ENCODE results near the gene REC8. TPM values are rescaled to one million over a fixed set of nuclear protein-coding genes. Genes with fewer than 3 reads are reported as not detected.

The REC8 gene
- total RNA-seq, 4 donors from 2014 or later: 9.5 to 54.3 (median 42.1) TPM

DNA sequence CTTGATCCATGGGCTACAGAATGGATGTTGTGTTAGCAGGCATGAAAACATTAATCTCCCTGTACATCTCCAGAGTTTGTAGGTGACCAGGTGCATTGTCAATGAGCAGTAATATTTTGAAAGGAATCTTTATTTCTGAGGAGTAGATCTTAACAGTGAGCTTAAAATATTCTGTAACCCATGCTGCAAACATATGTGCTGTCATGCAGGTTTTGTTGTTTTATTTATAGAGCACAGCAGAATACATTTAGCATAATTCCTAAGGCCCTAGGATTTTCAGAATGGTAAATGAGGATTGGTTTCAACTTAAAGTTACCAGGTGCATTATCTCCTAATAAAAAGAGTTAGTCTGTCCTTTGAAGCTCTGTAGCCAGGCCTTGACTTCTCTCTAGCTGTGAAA is 44.9 kb upstream of the REC8 start:
- Histone ChIP-seq H3K27me3 (no peaks in the 10 kb centered on the region), H3K4me1 (no peaks in the 10 kb centered on the region), H3K9me3 (no peaks in the 10 kb centered on the region), H3K4me3 (no peak overlapping the region), H3K36me3 (no peaks in the 10 kb centered on the region), H3K27ac (no peak overlapping the region)
- no peak for TF ChIP-seq POLR2A (IDR thresholded peaks at IDR 0.05)
- TF ChIP-seq, protein P1, sequence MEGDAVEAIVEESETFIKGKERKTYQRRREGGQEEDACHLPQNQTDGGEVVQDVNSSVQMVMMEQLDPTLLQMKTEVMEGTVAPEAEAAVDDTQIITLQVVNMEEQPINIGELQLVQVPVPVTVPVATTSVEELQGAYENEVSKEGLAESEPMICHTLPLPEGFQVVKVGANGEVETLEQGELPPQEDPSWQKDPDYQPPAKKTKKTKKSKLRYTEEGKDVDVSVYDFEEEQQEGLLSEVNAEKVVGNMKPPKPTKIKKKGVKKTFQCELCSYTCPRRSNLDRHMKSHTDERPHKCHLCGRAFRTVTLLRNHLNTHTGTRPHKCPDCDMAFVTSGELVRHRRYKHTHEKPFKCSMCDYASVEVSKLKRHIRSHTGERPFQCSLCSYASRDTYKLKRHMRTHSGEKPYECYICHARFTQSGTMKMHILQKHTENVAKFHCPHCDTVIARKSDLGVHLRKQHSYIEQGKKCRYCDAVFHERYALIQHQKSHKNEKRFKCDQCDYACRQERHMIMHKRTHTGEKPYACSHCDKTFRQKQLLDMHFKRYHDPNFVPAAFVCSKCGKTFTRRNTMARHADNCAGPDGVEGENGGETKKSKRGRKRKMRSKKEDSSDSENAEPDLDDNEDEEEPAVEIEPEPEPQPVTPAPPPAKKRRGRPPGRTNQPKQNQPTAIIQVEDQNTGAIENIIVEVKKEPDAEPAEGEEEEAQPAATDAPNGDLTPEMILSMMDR (IDR thresholded peaks at IDR 0.05): no peak
- intact Hi-C loops (cut with DNase I; ENCODE audit: low total_unique reads): no loop called here
- DNase-seq: no peak

DNA sequence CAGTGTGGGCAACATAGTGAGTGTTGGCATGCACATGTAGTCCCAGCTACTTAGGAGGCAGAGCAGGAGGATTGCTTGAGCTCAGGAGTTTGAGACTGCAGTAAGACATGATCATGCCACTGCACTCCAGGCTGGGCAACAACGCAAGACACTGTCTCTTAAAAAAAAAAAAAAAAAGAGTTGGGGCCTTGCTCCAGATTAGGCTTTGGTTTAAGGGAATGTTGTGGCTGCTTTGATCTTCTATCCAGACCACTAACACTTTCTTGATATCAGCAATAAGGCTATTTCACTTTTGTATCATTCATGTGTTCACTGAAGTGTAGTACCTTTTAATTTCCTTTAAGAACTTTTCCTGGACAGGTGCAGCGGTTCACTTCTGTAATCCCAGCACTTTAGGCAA is 44.2 kb upstream of the REC8 start:
- Histone ChIP-seq H3K4me3 (no peak overlapping the region), H3K27ac (no peak overlapping the region), H3K9me3 (no peaks in the 10 kb centered on the region), H3K36me3 (no peaks in the 10 kb centered on the region), H3K4me1 (no peaks in the 10 kb centered on the region), H3K27me3 (no peaks in the 10 kb centered on the region)
- no peak for TF ChIP-seq POLR2A (IDR thresholded peaks at IDR 0.05)
- TF ChIP-seq, protein P1 (IDR thresholded peaks at IDR 0.05): no peak
- no peak for DNase-seq
- intact Hi-C loops (cut with DNase I; ENCODE audit: low total_unique reads): no loop called here

DNA sequence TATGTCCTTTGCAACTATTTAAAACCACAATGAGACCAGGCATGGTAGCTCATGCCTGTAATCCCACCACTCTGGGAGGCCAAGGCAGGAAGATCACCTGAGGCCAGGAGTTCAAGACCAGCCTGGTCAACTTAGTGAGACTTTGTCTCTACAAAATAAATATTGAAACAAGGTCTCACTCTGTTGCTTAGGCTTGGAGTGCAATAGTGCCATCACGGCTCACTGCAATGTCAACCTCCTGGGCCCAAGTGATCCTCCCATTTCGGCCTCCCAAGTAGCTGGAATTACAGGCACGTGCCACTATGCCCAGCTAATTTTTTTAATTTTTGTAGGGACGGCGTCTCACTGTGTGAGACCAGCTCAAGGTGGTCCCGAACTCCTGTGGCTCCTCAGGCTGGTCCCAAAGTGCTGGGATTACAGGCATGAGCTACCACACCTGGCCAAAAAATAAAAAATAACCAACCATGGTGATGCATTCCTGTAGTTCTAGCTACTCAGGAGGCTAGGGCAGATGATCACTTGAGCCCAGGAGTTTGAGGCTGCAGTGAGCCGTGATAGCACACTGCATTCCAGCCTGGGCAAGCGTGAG is 42.4 kb upstream of the REC8 start:
- TF ChIP-seq, protein P1 (IDR thresholded peaks at IDR 0.05): no peak
- no peak for TF ChIP-seq POLR2A (IDR thresholded peaks at IDR 0.05)
- no peaks in the 10 kb centered on the region for H3K27me3 ChIP-seq
- H3K36me3 ChIP-seq: no peaks in the 10 kb centered on the region
- H3K27ac ChIP-seq: no peak overlapping the region
- DNase-seq: no peak
- H3K4me3 ChIP-seq: no peak overlapping the region
- intact Hi-C loops (cut with DNase I; ENCODE audit: low total_unique reads): no loop called here
- no peaks in the 10 kb centered on the region for H3K4me1 ChIP-seq
- no peaks in the 10 kb centered on the region for H3K9me3 ChIP-seq

DNA sequence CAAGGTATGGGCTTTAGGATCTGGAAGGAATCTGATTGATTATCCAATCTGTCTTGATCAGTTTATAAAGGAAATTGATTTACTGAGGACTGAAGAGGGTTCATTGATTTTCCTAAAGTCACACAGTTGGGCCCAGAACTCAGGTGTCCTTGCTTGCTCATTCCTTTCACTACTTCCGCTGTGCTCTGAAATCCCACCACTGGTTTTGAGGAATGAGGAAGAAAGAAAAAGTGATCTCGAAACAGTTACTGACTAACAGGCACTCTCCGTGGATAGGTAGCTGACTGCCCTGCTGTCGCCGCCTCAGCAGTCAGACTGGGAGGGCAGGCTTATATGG is 41.5 kb upstream of the REC8 start, which contains the start of gene FITM1:
TSS of gene FITM1 (plus strand) at position 280 of the 337 bp plus-strand sequence. CDS start 905 bp downstream, outside the sequence.
- Histone ChIP-seq H3K4me1 (no peaks in the 10 kb centered on the region), H3K27me3 (no peaks in the 10 kb centered on the region), H3K9me3 (no peaks in the 10 kb centered on the region), H3K27ac (peak within 1 kb of the TSS; percentile 30), H3K36me3 (no peaks in the 10 kb centered on the region), H3K4me3 (no peak within 1 kb of the TSS)
- TF ChIP-seq POLR2A (IDR thresholded peaks at IDR 0.05): no peak
- TF ChIP-seq, protein P1 (IDR thresholded peaks at IDR 0.05): no peak
- intact Hi-C loops (cut with DNase I; ENCODE audit: low total_unique reads): no loop called here
- DNase-seq: no peak

DNA sequence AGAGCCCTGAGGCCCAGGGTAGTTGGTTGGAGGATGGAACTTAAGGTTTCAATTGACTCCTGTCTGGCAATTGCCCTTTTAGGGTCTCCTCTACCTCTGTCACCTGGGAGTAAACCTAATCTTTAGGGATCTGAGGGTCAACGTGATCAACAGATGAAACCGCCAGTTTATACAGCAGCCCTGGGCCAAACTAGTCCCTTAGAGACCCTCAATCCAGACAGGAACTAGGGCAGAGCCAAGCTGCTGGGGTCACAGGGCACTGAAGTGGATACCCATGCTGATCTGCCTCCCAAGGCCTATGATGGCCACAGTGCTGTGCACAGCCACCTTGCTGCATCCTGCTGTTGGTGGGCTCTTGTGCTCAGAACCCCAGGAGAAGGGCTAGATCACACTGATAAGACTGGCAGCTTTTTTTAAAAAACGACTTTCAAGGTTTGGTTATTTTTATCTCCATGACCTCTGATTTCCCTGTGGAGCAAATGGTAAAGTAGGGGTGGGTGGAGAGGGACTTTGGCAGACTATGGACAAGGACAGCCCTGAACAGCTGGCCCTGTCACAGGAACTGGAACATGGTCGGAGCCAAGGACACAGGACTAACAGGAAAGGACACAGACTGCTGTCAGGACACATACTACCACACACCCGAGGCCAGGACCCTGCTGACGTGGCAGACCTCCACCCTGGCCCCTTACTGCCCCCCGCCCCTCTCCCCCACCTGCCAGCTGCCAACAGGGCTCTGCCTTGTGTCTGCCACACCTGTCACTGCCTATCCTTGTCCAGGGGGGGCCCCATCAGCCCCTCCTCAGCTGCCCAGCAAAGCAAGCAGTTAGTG is 40.9 kb upstream of the REC8 start:
- Histone ChIP-seq H3K4me3 (no peak overlapping the region), H3K27ac (peak overlapping the region; percentile 30), H3K36me3 (no peaks in the 10 kb centered on the region), H3K4me1 (no peaks in the 10 kb centered on the region), H3K9me3 (no peaks in the 10 kb centered on the region), H3K27me3 (no peaks in the 10 kb centered on the region)
- intact Hi-C loops (cut with DNase I; ENCODE audit: low total_unique reads): no loop called here
- TF ChIP-seq, protein P1 (IDR thresholded peaks at IDR 0.05): no peak
- no peak for TF ChIP-seq POLR2A (IDR thresholded peaks at IDR 0.05)
- DNase-seq: no peak

Measured in uterus (tissue), 4 donors.